ENCODE data around the gene PRSS36. TPM values are rescaled to one million over a fixed set of nuclear protein-coding genes. Genes with fewer than 3 reads are reported as not detected.
"Not testable (repeated sequence)": the region's sequence is repeated elsewhere in the genome, so short reads cannot be mapped to it uniquely, and the experiment has no call there.

PRSS36 gene
- total RNA-seq, 2 experiments from 2014 or later = not detected

DNA sequence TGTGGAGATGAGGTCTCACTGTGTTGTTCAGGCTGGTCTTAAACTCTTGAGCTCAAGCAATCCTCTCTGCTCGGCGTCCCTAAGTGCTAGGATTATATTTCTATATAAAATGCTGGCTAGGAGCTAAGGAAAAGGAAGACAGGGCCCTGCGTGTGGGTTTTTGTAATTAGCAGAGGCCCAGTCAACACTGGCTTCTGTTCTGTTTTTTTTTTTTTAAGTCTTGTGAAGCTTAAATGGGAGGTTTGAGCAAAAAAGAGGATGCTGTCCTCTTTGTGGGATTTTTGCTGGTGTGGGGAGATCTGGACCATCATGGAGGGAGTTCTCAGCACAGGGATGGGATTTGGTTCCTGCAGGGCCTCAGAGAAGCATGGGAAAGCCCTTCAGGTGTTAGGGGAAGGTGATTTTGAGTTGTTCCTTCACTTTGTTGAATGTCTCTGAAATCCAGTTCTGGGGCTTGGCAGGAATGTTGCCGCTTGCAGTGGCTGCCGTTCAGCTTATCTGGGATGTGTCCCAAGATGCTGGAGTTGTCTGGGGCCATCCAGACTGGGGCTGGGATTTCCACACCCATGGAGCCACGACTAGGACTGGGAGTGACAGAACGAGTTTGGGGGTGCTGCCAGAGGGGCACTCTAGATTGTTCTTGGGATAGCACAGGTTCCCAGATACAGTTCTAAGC lies 48.5 kb upstream of the PRSS36 start:
- no TSS peak for BruUV-seq (replicated peaks)
- H3K9me3 ChIP-seq (ENCODE audit: low read length) = no peaks in the 10 kb centered on the region
- CTCF ChIA-PET (ENCODE audit: unreplicated experiment) = no interaction called here
- H3K79me2 ChIP-seq (ENCODE audit: insufficient read depth, low read depth, low read length) = no peaks in the 10 kb centered on the region
- intact Hi-C loops (cut with micrococcal nuclease; ENCODE audit: unreplicated experiment) = no loop called here
- H4K20me1 ChIP-seq (ENCODE audit: insufficient read depth, low read length) = no peaks in the 10 kb centered on the region
- no peak for DNase-seq (ENCODE audit: low spot score)
- no peak overlapping the region for H2AFZ ChIP-seq (ENCODE audit: low read length)
- no peak overlapping the region for H3K27ac ChIP-seq (ENCODE audit: low read depth, low read length, poor library complexity, severe bottlenecking)
- H3K9me2 ChIP-seq (ENCODE audit: insufficient read depth, low read length) = no peaks in the 10 kb centered on the region
- H3K4me1 ChIP-seq (ENCODE audit: insufficient read depth, low read length, poor library complexity, severe bottlenecking) = peaks cover 34% of the 10 kb centered on the region
- no peak overlapping the region for H3K4me2 ChIP-seq (ENCODE audit: low read length)
- POLR2A ChIA-PET = interaction anchor here (1.0 kb wide), 2 partner anchors 15 to 18 kb away, joined by 3 to 4 read pairs; partner anchors contain the start of gene PYDC1
- H3K4me3 ChIP-seq (ENCODE audit: low read depth, low read length, poor library complexity, severe bottlenecking) = no peak overlapping the region
- no peak for TF ChIP-seq EZH2phosphoT487 (IDR thresholded peaks at IDR 0.05; ENCODE audit: borderline replicate concordance, low read depth, low read length)
- H3K36me3 ChIP-seq (ENCODE audit: insufficient read depth, low read length) = peaks cover 44% of the 10 kb centered on the region

DNA sequence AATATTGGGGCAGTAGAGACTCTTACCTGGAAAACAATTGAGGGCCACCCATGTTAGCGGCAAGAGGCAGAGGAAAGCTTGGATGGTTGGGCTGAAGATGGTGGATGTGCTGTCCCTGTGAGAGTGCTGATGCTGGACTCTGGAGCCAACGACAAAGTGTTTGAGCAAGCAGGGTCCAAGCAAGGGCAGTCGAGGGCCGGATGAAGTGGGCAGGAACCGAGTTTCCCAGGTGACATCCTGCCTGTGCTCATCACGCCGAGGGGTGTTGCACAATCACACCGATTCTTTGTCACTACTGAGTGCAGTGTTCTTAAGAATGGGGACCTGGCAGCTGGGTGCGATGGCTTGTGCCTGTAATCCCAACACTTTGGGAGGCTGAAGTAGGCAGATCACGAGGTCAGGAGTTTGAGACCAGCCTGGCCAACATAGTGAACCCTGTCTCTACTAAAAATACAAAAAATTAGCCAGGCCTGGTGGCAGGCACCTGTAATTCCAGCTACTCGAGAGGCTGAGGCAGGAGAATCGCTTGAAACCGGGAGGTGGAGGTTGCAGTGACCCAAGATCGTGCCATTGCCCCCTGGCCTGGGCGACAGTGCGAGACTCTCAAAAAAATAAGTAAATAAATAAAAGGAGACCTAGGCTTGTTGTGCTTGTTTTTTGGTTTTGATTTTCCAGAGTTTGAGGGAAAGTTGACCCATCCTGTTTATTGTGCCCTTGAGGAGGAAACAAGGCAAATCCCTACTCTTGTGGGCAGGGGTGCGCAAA lies 46.6 kb upstream of the PRSS36 start:
- DNase-seq (ENCODE audit: low spot score) = no peak
- no peaks in the 10 kb centered on the region for H3K79me2 ChIP-seq (ENCODE audit: insufficient read depth, low read depth, low read length)
- ChIA-PET POLR2A (interaction anchor here (0.6 to 0.7 kb wide), 2 partner anchors 105 to 1347 kb away, joined by 3 read pairs; no protein-coding TSS in a partner anchor), CTCF (ENCODE audit: unreplicated experiment) (no interaction called here)
- peaks cover 17% of the 10 kb centered on the region for H3K4me1 ChIP-seq (ENCODE audit: insufficient read depth, low read length, poor library complexity, severe bottlenecking)
- H3K4me2 ChIP-seq (ENCODE audit: low read length) = no peak overlapping the region
- no peaks in the 10 kb centered on the region for H3K9me2 ChIP-seq (ENCODE audit: insufficient read depth, low read length)
- TF ChIP-seq, protein P1, sequence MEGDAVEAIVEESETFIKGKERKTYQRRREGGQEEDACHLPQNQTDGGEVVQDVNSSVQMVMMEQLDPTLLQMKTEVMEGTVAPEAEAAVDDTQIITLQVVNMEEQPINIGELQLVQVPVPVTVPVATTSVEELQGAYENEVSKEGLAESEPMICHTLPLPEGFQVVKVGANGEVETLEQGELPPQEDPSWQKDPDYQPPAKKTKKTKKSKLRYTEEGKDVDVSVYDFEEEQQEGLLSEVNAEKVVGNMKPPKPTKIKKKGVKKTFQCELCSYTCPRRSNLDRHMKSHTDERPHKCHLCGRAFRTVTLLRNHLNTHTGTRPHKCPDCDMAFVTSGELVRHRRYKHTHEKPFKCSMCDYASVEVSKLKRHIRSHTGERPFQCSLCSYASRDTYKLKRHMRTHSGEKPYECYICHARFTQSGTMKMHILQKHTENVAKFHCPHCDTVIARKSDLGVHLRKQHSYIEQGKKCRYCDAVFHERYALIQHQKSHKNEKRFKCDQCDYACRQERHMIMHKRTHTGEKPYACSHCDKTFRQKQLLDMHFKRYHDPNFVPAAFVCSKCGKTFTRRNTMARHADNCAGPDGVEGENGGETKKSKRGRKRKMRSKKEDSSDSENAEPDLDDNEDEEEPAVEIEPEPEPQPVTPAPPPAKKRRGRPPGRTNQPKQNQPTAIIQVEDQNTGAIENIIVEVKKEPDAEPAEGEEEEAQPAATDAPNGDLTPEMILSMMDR (conservative IDR thresholded peaks at IDR 0.05; ENCODE audit: low read length) = no peak
- TF ChIP-seq EZH2phosphoT487 (IDR thresholded peaks at IDR 0.05; ENCODE audit: borderline replicate concordance, low read depth, low read length) = no peak
- peaks cover 62% of the 10 kb centered on the region for H3K36me3 ChIP-seq (ENCODE audit: insufficient read depth, low read length)
- H3K9me3 ChIP-seq (ENCODE audit: low read length) = no peaks in the 10 kb centered on the region
- H3K4me3 ChIP-seq (ENCODE audit: low read depth, low read length, poor library complexity, severe bottlenecking) = no peak overlapping the region
- H2AFZ ChIP-seq (ENCODE audit: low read length) = no peak overlapping the region
- H4K20me1 ChIP-seq (ENCODE audit: insufficient read depth, low read length) = no peaks in the 10 kb centered on the region
- intact Hi-C loops (cut with micrococcal nuclease; ENCODE audit: unreplicated experiment) = no loop called here
- no peak overlapping the region for H3K27ac ChIP-seq (ENCODE audit: low read depth, low read length, poor library complexity, severe bottlenecking)
- no TSS peak for BruUV-seq (replicated peaks)

DNA sequence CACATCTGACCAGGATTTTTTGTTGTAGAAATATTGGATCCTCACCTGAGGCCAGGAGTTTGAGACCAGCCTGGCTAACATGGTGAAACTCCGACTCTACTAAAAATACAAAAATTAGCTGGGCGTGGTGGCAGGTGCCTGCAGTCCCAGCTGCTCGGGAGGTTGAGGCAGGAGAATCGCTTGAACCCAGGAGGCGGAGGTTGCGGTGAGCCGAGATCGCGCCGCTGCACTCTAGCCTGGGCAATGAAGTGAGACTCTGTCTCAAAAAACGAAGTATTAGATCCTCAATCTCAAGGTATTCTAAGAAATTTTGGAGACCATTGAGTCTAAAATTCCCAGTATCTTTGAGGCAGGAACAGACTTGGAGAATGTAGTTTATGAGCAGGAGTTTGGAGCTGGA lies 46.0 kb upstream of the PRSS36 start:
- POLR2A ChIA-PET; H2AFZ ChIP-seq (ENCODE audit: low read length); H3K9me3 ChIP-seq (ENCODE audit: low read length); H3K79me2 ChIP-seq (ENCODE audit: insufficient read depth, low read depth, low read length); H4K20me1 ChIP-seq (ENCODE audit: insufficient read depth, low read length); H3K4me3 ChIP-seq (ENCODE audit: low read depth, low read length, poor library complexity, severe bottlenecking); CTCF ChIA-PET (ENCODE audit: unreplicated experiment); BruUV-seq (replicated peaks); H3K4me2 ChIP-seq (ENCODE audit: low read length); H3K9me2 ChIP-seq (ENCODE audit: insufficient read depth, low read length); H3K27ac ChIP-seq (ENCODE audit: low read depth, low read length, poor library complexity, severe bottlenecking); intact Hi-C loops (cut with micrococcal nuclease; ENCODE audit: unreplicated experiment); DNase-seq (ENCODE audit: low spot score): not testable (repeated sequence)
- H3K36me3 ChIP-seq (ENCODE audit: insufficient read depth, low read length) = peaks cover 69% of the 10 kb centered on the region
- H3K4me1 ChIP-seq (ENCODE audit: insufficient read depth, low read length, poor library complexity, severe bottlenecking) = peaks cover 10% of the 10 kb centered on the region
